PC-3 (cell line): ENCODE measurements around the gene MESP2. TPM values are rescaled to one million over a fixed set of nuclear protein-coding genes. Genes with fewer than 3 reads are reported as not detected.
A peak's percentile ranks its signal among the peaks of the same experiment; 100 is the strongest.

Source experiments
- ATAC-seq: fragments of 200-7000 bp; cut with Tn5 transposase; 2 replicates; pipeline ENCODE4 v1.9.1; 2020; ENCODE audit warnings: mild to moderate bottlenecking, moderate library complexity
- BruUV-seq: library from RNA; stranded (reverse); fragments of 400-500 nt; replicated peaks from 2 replicates; lab custom pipeline; 2021; lab: Mats Ljungman, UMichigan
- CTCF ChIA-PET: fragments of 300-600 bp; sonication (Branson Sonifier 250); formaldehyde crosslinking; loops from one replicate; lab custom pipeline; 2022; ENCODE audit warnings: antibody characterized with exemption; lab: Charles Lee
- POLR2A ChIA-PET: fragments of 300-600 bp; sonication (Branson Sonifier 250); formaldehyde crosslinking; loops from one replicate; lab custom pipeline; 2022; ENCODE audit warnings: antibody characterized with exemption; ENCODE audit not compliant: unreplicated experiment; lab: Charles Lee
- DNase-seq: peaks from one replicate; pipeline ENCODE4 v3.0.0-alpha.2; 2015
- H2AFZ ChIP-seq: fragments of 300-600 bp; sonication (generic); 2 replicates; pipeline ENCODE4 v1.6.0; 2016; ENCODE audit warnings: antibody characterized with exemption, low read length
- H3F3A ChIP-seq: fragments of 300-600 bp; sonication (generic); one replicate; pipeline ENCODE4 v1.6.0; 2017; ENCODE audit warnings: antibody characterized with exemption, low read length, control low read depth, mild to moderate bottlenecking; ENCODE audit not compliant: unreplicated experiment
- H3K27ac ChIP-seq: fragments of 300-600 bp; sonication (generic); 2 replicates; pipeline ENCODE4 v1.5.1; 2016; ENCODE audit warnings: mild to moderate bottlenecking, low read length
- H3K27me3 ChIP-seq: fragments of 300-600 bp; sonication (generic); 2 replicates; pipeline ENCODE4 v1.6.1; 2016; ENCODE audit warnings: low read length, mixed read lengths
- H3K36me3 ChIP-seq: fragments of 300-600 bp; sonication (generic); 2 replicates; pipeline ENCODE4 v1.6.1; 2016; ENCODE audit warnings: low read depth, mixed run types, low read length, mixed read lengths
- H3K4me1 ChIP-seq: fragments of 300-600 bp; sonication (generic); 2 replicates; pipeline ENCODE4 v1.5.1; 2016; ENCODE audit warnings: low read length; ENCODE audit not compliant: insufficient read depth
- H3K4me2 ChIP-seq: fragments of 300-600 bp; sonication (generic); 2 replicates; pipeline ENCODE4 v1.6.0; 2016; ENCODE audit warnings: low read length
- H3K4me3 ChIP-seq: fragments of 300-600 bp; sonication (generic); 2 replicates; pipeline ENCODE4 v1.5.1; 2016; ENCODE audit warnings: mild to moderate bottlenecking, low read length, mixed read lengths
- H3K79me2 ChIP-seq: fragments of 300-600 bp; sonication (generic); 2 replicates; pipeline ENCODE4 v1.6.1; 2017; ENCODE audit warnings: low read length, mixed read lengths
- H3K9ac ChIP-seq: fragments of 300-600 bp; sonication (generic); 2 replicates; pipeline ENCODE4 v1.6.0; 2016; ENCODE audit warnings: mild to moderate bottlenecking, low read length
- H3K9me2 ChIP-seq: fragments of 300-600 bp; sonication (generic); replicated peaks from 2 replicates; pipeline ENCODE4 v1.6.1; 2016; ENCODE audit warnings: mixed run types, low read length, mixed read lengths
- H3K9me3 ChIP-seq: fragments of 300-600 bp; sonication (generic); 2 replicates; pipeline ENCODE4 v1.6.1; 2016; ENCODE audit warnings: low read length, mixed read lengths
- H4K20me1 ChIP-seq: fragments of 300-600 bp; sonication (generic); 2 replicates; pipeline ENCODE4 v1.6.1; 2016; ENCODE audit warnings: low read length, mixed read lengths
- CTCF ChIP-seq: fragments of 300-600 bp; sonication (generic); conservative IDR thresholded peaks from 2 replicates; pipeline ENCODE4 v1.5.1; 2017; ENCODE audit warnings: antibody characterized with exemption, low read depth, mild to moderate bottlenecking, low read length
- EZH2 ChIP-seq: fragments of 300-600 bp; sonication (generic); IDR thresholded peaks from one replicate; pipeline ENCODE4 v1.6.1; 2017; ENCODE audit warnings: antibody characterized with exemption, mild to moderate bottlenecking, low read length; ENCODE audit not compliant: unreplicated experiment
- EZH2phosphoT487 ChIP-seq: fragments of 300-600 bp; sonication (generic); IDR thresholded peaks from 2 replicates; pipeline ENCODE4 v1.6.1; 2018; ENCODE audit warnings: mild to moderate bottlenecking, antibody characterized with exemption, low read length, borderline replicate concordance
- intact Hi-C: fragments of 100-400 bp; cut with micrococcal nuclease; formaldehyde crosslinking; loops from 2 replicates; pipeline ENCODE4 v1.9.0; 2023
- total RNA-seq: library from RNA; depleted of rRNA; stranded (reverse); fragments of >200 nt; gene quantifications from 2 replicates; pipeline ENCODE4 v1.2.3, GENCODE V29; 2014

The MESP2 gene
- total RNA-seq, 1 experiment from 2014 or later: 1.1 TPM

- Histone ChIP-seq H3K9ac (peak overlapping the region; percentile 54), H3F3A (no peaks in the 10 kb centered on the region), H3K9me3 (no peaks in the 10 kb centered on the region), H3K4me3 (peak overlapping the region; percentile 62), H3K79me2 (peaks cover 40% of the 10 kb centered on the region), H3K9me2 (no peaks in the 10 kb centered on the region), H3K27me3 (no peaks in the 10 kb centered on the region), H2AFZ (no peak overlapping the region), H3K4me1 (peaks cover 40% of the 10 kb centered on the region), H4K20me1 (no peaks in the 10 kb centered on the region), H3K36me3 (no peaks in the 10 kb centered on the region), H3K4me2 (peak overlapping the region; percentile 77), H3K27ac (peak overlapping the region; percentile 16; the same call in 1 of the 2 replicates)
- intact Hi-C loops: no loop called here
- POLR2A ChIA-PET: no interaction called here
- no TSS peak for BruUV-seq
- TF ChIP-seq EZH2 (no peak), CTCF (no peak), EZH2phosphoT487 (no peak)
- CTCF ChIA-PET: no interaction called here
- no peak for ATAC-seq
- DNase-seq: no peak
Measured at GRCh38 chr15:89814112-89814742, 38.1 kb downstream of the MESP2 start.

GRCh38 chr15:89815769-89816168 lies 39.6 kb downstream of the MESP2 start:
- Histone ChIP-seq H3K4me3 (no peak overlapping the region), H2AFZ (no peak overlapping the region), H3K9me3 (no peaks in the 10 kb centered on the region), H3F3A (peaks cover under 1% of the 10 kb centered on the region), H3K79me2 (peaks cover 36% of the 10 kb centered on the region), H3K4me1 (peaks cover 47% of the 10 kb centered on the region), H3K9ac (no peak overlapping the region), H3K36me3 (no peaks in the 10 kb centered on the region), H4K20me1 (no peaks in the 10 kb centered on the region), H3K9me2 (no peaks in the 10 kb centered on the region), H3K4me2 (no peak overlapping the region), H3K27ac (no peak overlapping the region), H3K27me3 (no peaks in the 10 kb centered on the region)
- no peak for TF ChIP-seq EZH2
- TF ChIP-seq CTCF: no peak
- no peak for TF ChIP-seq EZH2phosphoT487
- CTCF ChIA-PET: no interaction called here
- no TSS peak for BruUV-seq
- POLR2A ChIA-PET: no interaction called here
- no peak for DNase-seq
- intact Hi-C loops: no loop called here
- ATAC-seq: no peak

GRCh38 chr15:89817701-89818280 lies 41.7 kb downstream of the MESP2 start:
- no peaks in the 10 kb centered on the region for H3K27me3 ChIP-seq
- H3F3A ChIP-seq: peaks cover 15% of the 10 kb centered on the region
- ATAC-seq (peak; percentile 4), DNase-seq (peak; percentile 88)
- H3K4me3 ChIP-seq: no peak overlapping the region
- H3K9ac ChIP-seq: peak overlapping the region; percentile 64
- no peaks in the 10 kb centered on the region for H3K36me3 ChIP-seq
- H3K4me2 ChIP-seq: peak overlapping the region; percentile 50; the same call in 1 of the 2 replicates
- H3K79me2 ChIP-seq: peaks cover 22% of the 10 kb centered on the region
- no peaks in the 10 kb centered on the region for H3K9me2 ChIP-seq
- BruUV-seq: no TSS peak
- H2AFZ ChIP-seq: no peak overlapping the region; the same call in 1 of the 2 replicates
- H4K20me1 ChIP-seq: no peaks in the 10 kb centered on the region
- no peaks in the 10 kb centered on the region for H3K9me3 ChIP-seq
- ChIA-PET POLR2A (no interaction called here), CTCF (no interaction called here)
- peaks cover 59% of the 10 kb centered on the region for H3K4me1 ChIP-seq
- peak overlapping the region; percentile 92 for H3K27ac ChIP-seq
- intact Hi-C loops: no loop called here
- TF ChIP-seq EZH2 (no peak), EZH2phosphoT487 (no peak), CTCF (no peak)
